B cell (primary cell): ENCODE measurements around the gene CCNC.

Experiments used
- EZH2 ChIP-seq: IDR thresholded peaks from 2 replicates; pipeline ENCODE4 v1.6.1; 2012; ENCODE audit warnings: borderline replicate concordance, low read depth, mild to moderate bottlenecking, moderate library complexity, low read length; ENCODE audit not compliant: insufficient read depth, poor library complexity, severe bottlenecking
- TF ChIP-seq, protein P1 (sequence below): fragments of 200-600 bp; IDR thresholded peaks from one replicate; pipeline ENCODE4 v1.8.0; 2022; ENCODE audit warnings: antibody characterized with exemption, mild to moderate bottlenecking

DNA sequence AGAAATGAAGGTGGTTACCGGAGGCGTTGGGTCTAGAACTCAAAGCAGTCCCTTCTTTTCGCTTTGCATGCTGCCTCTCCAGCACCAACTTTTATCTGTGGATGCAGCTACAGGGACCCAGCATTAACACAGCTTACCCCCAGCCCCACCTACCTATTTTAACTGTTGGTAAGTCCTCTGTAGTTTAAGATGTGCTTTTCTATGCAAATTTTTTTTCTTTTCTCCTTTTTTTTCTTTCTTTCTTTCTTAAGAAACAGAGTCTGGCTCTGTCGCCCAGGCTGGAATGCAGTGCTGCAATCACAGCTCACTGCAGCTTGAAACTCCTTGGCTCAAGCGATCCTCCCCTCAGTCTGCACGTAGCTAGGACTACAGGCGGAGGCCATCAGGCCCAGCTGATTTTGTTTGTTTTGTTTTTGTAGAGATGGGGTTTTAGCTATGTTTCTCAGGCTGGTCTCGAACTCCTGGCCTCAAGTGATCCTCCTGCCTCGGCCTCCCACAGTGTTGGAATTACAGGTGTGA is 46.8 kb downstream of the CCNC start:
- TF ChIP-seq, protein P1, sequence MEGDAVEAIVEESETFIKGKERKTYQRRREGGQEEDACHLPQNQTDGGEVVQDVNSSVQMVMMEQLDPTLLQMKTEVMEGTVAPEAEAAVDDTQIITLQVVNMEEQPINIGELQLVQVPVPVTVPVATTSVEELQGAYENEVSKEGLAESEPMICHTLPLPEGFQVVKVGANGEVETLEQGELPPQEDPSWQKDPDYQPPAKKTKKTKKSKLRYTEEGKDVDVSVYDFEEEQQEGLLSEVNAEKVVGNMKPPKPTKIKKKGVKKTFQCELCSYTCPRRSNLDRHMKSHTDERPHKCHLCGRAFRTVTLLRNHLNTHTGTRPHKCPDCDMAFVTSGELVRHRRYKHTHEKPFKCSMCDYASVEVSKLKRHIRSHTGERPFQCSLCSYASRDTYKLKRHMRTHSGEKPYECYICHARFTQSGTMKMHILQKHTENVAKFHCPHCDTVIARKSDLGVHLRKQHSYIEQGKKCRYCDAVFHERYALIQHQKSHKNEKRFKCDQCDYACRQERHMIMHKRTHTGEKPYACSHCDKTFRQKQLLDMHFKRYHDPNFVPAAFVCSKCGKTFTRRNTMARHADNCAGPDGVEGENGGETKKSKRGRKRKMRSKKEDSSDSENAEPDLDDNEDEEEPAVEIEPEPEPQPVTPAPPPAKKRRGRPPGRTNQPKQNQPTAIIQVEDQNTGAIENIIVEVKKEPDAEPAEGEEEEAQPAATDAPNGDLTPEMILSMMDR, result no peak
- TF ChIP-seq EZH2, result no peak
